Chondrocyte (in vitro differentiated cells): Measurements from ENCODE around the gene CNNM3. TPM values are rescaled to one million over a fixed set of nuclear protein-coding genes. Genes with fewer than 3 reads are reported as not detected.

Experiments
- DNase-seq: peaks from one replicate; pipeline ENCODE4 v3.0.0; 2021; ENCODE audit warnings: mixed read lengths, low spot score
- H3K27ac Mint-ChIP-seq: one replicate; pipeline ENCODE4 v1.8.0; 2021; ENCODE audit warnings: mild to moderate bottlenecking, moderate library complexity, mixed read lengths; ENCODE audit not compliant: unreplicated experiment
- H3K27me3 Mint-ChIP-seq: 2 replicates; pipeline ENCODE4 v1.8.0; 2021; ENCODE audit warnings: low read depth, mixed read lengths
- H3K36me3 Mint-ChIP-seq: 2 replicates; pipeline ENCODE4 v1.8.0; 2021; ENCODE audit warnings: low read depth, mixed read lengths
- H3K4me1 Mint-ChIP-seq: 2 replicates; pipeline ENCODE4 v1.8.0; 2021; ENCODE audit warnings: low read depth, mild to moderate bottlenecking, mixed read lengths
- H3K4me3 Mint-ChIP-seq: one replicate; pipeline ENCODE4 v1.8.0; 2021; ENCODE audit warnings: mild to moderate bottlenecking, moderate library complexity, mixed read lengths; ENCODE audit not compliant: unreplicated experiment
- H3K9me3 Mint-ChIP-seq: 2 replicates; pipeline ENCODE4 v1.8.0; 2021; ENCODE audit warnings: low read depth, mixed read lengths
- total RNA-seq: library from RNA; stranded (reverse); gene quantifications from 3 replicates; pipeline ENCODE4 v1.2.1, GENCODE V29; 2021
- TF ChIP-seq, protein P1 (sequence below): fragments of 200-600 bp; sonication (generic); IDR thresholded peaks from 2 replicates; pipeline ENCODE4 v1.5.0; 2021; ENCODE audit warnings: antibody characterized with exemption, mild to moderate bottlenecking, moderate library complexity

CNNM3 gene
- total RNA-seq, 1 donor from 2014 or later, result 10.4 TPM

DNA sequence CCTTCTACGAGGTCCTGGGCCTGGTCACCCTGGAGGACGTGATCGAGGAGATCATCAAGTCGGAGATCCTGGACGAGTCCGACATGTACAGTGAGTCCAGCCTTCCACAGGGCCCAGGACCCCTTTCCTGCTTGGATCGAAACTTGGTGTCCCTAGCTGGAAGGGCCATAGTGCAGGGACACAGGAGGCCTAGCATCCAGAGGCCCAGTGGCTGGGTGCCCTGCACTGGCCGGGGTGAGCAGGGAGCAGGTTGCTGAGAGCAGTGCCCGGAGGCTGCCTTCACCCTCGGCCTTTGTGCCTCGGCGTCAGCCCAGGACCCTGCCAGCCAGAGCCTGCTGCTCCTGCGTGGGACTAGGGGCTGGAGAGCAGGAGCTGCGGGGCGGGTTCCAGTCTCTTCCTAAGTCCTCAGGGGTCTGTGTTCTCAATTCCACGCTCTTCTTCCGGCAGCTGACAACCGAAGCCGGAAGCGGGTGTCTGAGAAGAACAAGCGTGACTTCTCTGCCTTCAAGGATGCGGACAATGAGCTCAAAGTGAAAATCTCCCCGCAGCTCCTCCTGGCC is 18.9 kb upstream of the CNNM3 start:
- Mint-ChIP-seq H3K36me3 (no peaks in the 10 kb centered on the region), H3K4me1 (no peaks in the 10 kb centered on the region), H3K9me3 (no peaks in the 10 kb centered on the region), H3K4me3 (no peak overlapping the region), H3K27me3 (no peaks in the 10 kb centered on the region), H3K27ac (no peak overlapping the region)
- TF ChIP-seq, protein P1, sequence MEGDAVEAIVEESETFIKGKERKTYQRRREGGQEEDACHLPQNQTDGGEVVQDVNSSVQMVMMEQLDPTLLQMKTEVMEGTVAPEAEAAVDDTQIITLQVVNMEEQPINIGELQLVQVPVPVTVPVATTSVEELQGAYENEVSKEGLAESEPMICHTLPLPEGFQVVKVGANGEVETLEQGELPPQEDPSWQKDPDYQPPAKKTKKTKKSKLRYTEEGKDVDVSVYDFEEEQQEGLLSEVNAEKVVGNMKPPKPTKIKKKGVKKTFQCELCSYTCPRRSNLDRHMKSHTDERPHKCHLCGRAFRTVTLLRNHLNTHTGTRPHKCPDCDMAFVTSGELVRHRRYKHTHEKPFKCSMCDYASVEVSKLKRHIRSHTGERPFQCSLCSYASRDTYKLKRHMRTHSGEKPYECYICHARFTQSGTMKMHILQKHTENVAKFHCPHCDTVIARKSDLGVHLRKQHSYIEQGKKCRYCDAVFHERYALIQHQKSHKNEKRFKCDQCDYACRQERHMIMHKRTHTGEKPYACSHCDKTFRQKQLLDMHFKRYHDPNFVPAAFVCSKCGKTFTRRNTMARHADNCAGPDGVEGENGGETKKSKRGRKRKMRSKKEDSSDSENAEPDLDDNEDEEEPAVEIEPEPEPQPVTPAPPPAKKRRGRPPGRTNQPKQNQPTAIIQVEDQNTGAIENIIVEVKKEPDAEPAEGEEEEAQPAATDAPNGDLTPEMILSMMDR, result no peak
- no peak for DNase-seq

DNA sequence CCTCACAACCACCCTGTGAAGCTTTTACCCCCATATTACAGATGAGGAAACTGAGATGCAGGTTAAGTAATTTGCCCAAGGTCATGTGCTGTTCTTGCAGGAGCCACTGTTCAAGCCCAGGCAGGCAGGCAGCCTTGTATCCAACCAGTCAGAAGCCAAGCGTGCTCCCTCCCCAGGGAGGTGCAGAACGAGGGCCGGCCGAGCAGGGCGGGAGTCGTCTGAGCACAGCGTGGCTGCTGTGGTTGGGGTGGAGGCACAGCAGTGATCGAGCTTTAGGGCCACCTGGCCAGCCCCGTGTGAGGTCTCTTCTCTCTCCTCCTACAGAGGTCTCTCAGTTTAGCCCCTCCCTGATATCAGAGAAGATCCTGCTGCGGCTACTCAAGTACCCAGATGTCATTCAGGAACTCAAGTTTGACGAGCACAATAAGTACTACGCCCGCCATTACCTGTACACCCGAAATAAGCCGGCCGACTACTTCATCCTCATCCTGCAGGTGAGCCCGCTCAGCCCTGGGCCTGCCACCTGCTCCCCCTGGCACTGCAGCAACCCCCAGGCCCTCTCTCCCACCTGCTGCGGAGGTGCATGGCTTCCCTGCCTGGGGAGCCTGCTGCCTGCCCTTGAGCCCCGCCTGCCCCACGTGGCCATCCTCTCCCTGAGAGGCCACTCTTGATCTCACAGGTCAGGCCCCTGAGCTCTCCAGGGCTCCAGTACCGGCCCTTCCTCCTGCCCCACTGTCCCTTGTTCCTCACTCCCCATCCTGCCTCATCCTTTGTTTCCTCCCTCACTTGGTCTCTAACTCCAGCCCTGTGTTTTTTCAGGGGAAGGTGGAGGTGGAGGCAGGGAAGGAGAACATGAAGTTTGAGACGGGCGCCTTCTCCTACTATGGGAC is 17.1 kb upstream of the CNNM3 start:
- Mint-ChIP-seq H3K27ac (no peak overlapping the region), H3K27me3 (no peaks in the 10 kb centered on the region), H3K9me3 (no peaks in the 10 kb centered on the region), H3K36me3 (no peaks in the 10 kb centered on the region), H3K4me3 (no peak overlapping the region), H3K4me1 (no peaks in the 10 kb centered on the region)
- no peak for DNase-seq
- TF ChIP-seq, protein P1, result no peak

DNA sequence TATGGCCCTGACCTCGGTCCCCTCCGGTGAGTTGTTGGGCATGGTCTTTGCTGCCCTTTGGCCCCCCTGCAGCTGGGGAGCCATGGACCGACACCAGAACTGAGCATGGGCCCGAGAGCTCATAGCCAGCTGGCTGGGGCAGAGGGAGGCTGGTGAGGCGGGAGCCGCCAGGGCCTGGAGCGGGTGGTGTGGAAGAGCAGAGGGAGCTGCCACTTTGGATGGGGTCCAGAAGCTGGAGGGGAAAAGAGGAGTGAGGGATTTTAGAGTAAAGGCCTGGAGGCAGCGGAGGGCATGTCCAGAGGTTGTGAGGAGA is 16.5 kb upstream of the CNNM3 start:
- H3K9me3 Mint-ChIP-seq, result no peaks in the 10 kb centered on the region
- no peak overlapping the region for H3K27ac Mint-ChIP-seq
- no peak for DNase-seq
- no peaks in the 10 kb centered on the region for H3K27me3 Mint-ChIP-seq
- H3K4me1 Mint-ChIP-seq, result no peaks in the 10 kb centered on the region
- no peak overlapping the region for H3K4me3 Mint-ChIP-seq
- no peaks in the 10 kb centered on the region for H3K36me3 Mint-ChIP-seq
- TF ChIP-seq, protein P1, result no peak

DNA sequence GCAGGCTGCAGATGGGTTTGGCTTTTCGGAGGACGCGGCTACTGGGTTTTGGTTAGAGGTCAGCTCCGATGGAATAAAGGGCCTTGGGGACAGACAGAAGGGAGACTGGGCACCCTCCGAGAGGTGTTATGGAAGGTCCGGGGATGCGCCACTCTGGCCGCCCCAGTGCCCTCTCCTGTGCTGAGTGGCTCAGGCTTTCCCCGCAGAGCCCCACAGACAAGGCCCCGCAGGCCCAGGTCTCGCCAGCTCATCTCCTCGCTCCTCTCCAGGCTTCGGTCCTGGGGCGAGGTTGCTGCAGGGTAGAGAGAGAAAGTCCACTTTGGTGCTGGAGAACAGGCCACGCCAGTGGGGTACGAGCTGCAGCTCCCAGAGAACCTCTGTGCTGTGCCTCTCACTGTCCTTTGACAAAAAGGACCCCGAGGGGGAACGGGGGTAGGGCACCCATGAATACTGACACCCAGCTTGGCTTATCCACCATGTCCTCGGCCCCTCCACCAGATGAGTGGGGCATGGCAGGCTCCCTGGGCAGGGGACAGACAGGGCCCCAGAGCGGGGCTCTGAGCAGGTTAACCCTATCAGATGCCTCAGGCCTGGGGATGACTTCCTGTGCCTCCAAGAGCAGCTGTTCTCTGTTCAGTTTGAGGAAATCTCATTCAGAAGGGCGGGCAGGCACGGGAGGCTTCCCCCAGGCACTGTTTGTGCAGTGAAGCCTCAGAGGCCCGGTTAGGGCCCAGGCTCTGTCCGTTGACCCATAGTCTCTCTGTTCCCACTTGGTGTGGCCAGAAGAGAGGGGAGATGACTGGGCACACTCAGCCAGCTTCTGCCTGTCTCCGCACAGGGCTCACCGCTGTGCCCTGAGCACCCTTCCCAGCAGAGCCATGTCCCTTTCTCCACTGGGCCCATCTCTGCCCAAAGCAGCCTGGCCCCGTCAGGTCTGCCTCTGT is 15.7 kb upstream of the CNNM3 start:
- no peaks in the 10 kb centered on the region for H3K27me3 Mint-ChIP-seq
- TF ChIP-seq, protein P1, result no peak
- H3K27ac Mint-ChIP-seq, result no peak overlapping the region
- H3K4me3 Mint-ChIP-seq, result no peak overlapping the region
- no peaks in the 10 kb centered on the region for H3K4me1 Mint-ChIP-seq
- no peaks in the 10 kb centered on the region for H3K36me3 Mint-ChIP-seq
- no peak for DNase-seq
- no peaks in the 10 kb centered on the region for H3K9me3 Mint-ChIP-seq
